Suprapubic skin (tissue), 3 donors: Measurements from ENCODE around the gene RHOV.

ENCODE experiments used
- CTCF ChIP-seq, 2 donors: fragments of 200-600 bp in 1 of 2; fragments of 450-650 bp in 1 of 2; sonication (generic) in 1 of 2; IDR thresholded peaks; one replicate each; pipeline ENCODE4 v1.5.1; 2016 to 2019; ENCODE audit warnings: antibody characterized with exemption in 2 of 2, mild to moderate bottlenecking in 1 of 2, moderate library complexity in 1 of 2
- EP300 ChIP-seq: sonication (generic); formaldehyde crosslinking; IDR thresholded peaks from one replicate; pipeline ENCODE4 v1.6.1; 2017; ENCODE audit warnings: antibody characterized with exemption

DNA sequence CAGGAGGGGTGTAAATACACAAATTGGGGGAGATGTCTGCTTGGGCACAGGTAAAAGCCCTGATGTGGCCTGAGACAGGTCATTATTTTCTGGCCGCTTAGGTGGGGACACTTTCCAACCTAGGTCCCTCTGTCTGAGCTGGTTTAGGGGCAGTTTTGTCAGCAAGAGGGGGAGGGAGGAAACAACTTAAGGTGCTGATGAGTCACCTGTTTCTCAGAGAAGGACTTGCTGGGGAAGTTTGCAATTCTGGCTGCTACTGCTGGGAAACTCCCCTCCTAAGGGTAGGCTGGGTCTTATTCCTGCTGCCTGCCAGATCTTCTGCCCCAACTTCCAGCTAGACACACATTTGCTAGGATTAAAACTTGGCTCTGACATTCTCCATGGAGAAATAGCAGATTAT, 4.8 kb upstream of the RHOV start:
- TF ChIP-seq EP300: no peak
- no peak for TF ChIP-seq CTCF (IDR thresholded peaks at IDR 0.05)
